HepG2 (cell line): ENCODE data around the gene TRPC3. TPM values are rescaled to one million over a fixed set of nuclear protein-coding genes. Genes with fewer than 3 reads are reported as not detected.
A peak's percentile ranks its signal among the peaks of the same experiment; 100 is the strongest.

Experiments used
- BCLAF1 ChIP-seq: fragments of 450-650 bp; IDR thresholded peaks from 2 replicates; pipeline ENCODE4 v1.6.1; 2017; ENCODE audit warnings: mild to moderate bottlenecking
- CSRNP1 ChIP-seq: sonication (generic); formaldehyde crosslinking; IDR thresholded peaks from 2 replicates; pipeline ENCODE4 v1.8.1; 2023; ENCODE audit warnings: mild to moderate bottlenecking, missing genetic modification reagents
- KDM1A ChIP-seq: IDR thresholded peaks from 2 replicates; pipeline ENCODE4 v1.6.1; 2016; ENCODE audit warnings: missing compliant biosample characterization
- KDM2A ChIP-seq: sonication (generic); formaldehyde crosslinking; IDR thresholded peaks from 2 replicates; pipeline ENCODE4 v1.4.0; 2020; ENCODE audit warnings: low read depth, missing genetic modification reagents, borderline replicate concordance
- MTA3 ChIP-seq: sonication (generic); formaldehyde crosslinking; IDR thresholded peaks from 2 replicates; pipeline ENCODE4 v1.4.0; 2020; ENCODE audit warnings: missing genetic modification reagents
- NCOA2 ChIP-seq: sonication (generic); formaldehyde crosslinking; IDR thresholded peaks from 2 replicates; pipeline ENCODE4 v1.8.0; 2022; ENCODE audit warnings: inconsistent platforms
- PTBP1 ChIP-seq: fragments of 200-400 bp; formaldehyde crosslinking; IDR thresholded peaks from 2 replicates; pipeline ENCODE4 v1.6.1; 2018; ENCODE audit warnings: low read length, low read depth; ENCODE audit not compliant: poor library complexity, severe bottlenecking
- RELA ChIP-seq: sonication (generic); formaldehyde crosslinking; IDR thresholded peaks from 2 replicates; pipeline ENCODE4 v1.4.0; 2020; ENCODE audit warnings: missing genetic modification reagents
- SETDB1 ChIP-seq: sonication (generic); formaldehyde crosslinking; IDR thresholded peaks from 2 replicates; pipeline ENCODE4 v1.5.1; 2020; ENCODE audit warnings: missing genetic modification reagents, mild to moderate bottlenecking, borderline replicate concordance
- SRY ChIP-seq: sonication (generic); formaldehyde crosslinking; IDR thresholded peaks from 2 replicates; pipeline ENCODE4 v1.8.0; 2022; ENCODE audit warnings: mild to moderate bottlenecking, missing genetic modification reagents
- THYN1 ChIP-seq: sonication (generic); formaldehyde crosslinking; IDR thresholded peaks from 2 replicates; pipeline ENCODE4 v1.8.1; 2023; ENCODE audit warnings: low read depth, mild to moderate bottlenecking, moderate library complexity, missing genetic modification reagents, borderline replicate concordance
- TRIM24 ChIP-seq: sonication (generic); formaldehyde crosslinking; IDR thresholded peaks from 2 replicates; pipeline ENCODE4 v1.8.0; 2022; ENCODE audit warnings: mild to moderate bottlenecking, missing genetic modification reagents
- WIZ ChIP-seq: sonication (generic); formaldehyde crosslinking; IDR thresholded peaks from 2 replicates; pipeline ENCODE4 v1.5.1; 2020; ENCODE audit warnings: mild to moderate bottlenecking, missing genetic modification reagents
- XRCC5 ChIP-seq: fragments of 200-400 bp; formaldehyde crosslinking; optimal IDR thresholded peaks from 2 replicates; pipeline ENCODE3; 2017; ENCODE audit warnings: mild to moderate bottlenecking, low read length
- ZBTB25 ChIP-seq: IDR thresholded peaks from 2 replicates; pipeline ENCODE4 v1.6.1; 2018; ENCODE audit warnings: missing genetic modification reagents
- ZFP41 ChIP-seq: sonication (generic); formaldehyde crosslinking; IDR thresholded peaks from 2 replicates; pipeline ENCODE4 v1.4.0; 2020; ENCODE audit warnings: mild to moderate bottlenecking, missing genetic modification reagents, borderline replicate concordance
- ZFP90 ChIP-seq: sonication (generic); formaldehyde crosslinking; IDR thresholded peaks from 2 replicates; pipeline ENCODE4 v1.8.0; 2022; ENCODE audit warnings: missing genetic modification reagents, mild to moderate bottlenecking, inconsistent platforms, borderline replicate concordance
- ZNF333 ChIP-seq: sonication (generic); formaldehyde crosslinking; IDR thresholded peaks from 2 replicates; pipeline ENCODE4 v1.4.0; 2020; ENCODE audit warnings: mild to moderate bottlenecking, missing genetic modification reagents, borderline replicate concordance
- ZNF354B ChIP-seq: sonication (generic); formaldehyde crosslinking; IDR thresholded peaks from 2 replicates; pipeline ENCODE4 v1.8.0; 2022; ENCODE audit warnings: mild to moderate bottlenecking, missing genetic modification reagents
- ZNF383 ChIP-seq: sonication (generic); formaldehyde crosslinking; IDR thresholded peaks from 2 replicates; pipeline ENCODE4 v1.4.0; 2020; ENCODE audit warnings: missing genetic modification reagents, mild to moderate bottlenecking, borderline replicate concordance
- ZNF451 ChIP-seq: sonication (generic); formaldehyde crosslinking; IDR thresholded peaks from 2 replicates; pipeline ENCODE4 v1.5.0; 2020; ENCODE audit warnings: mild to moderate bottlenecking, missing genetic modification reagents
- ZNF547 ChIP-seq: sonication (generic); formaldehyde crosslinking; IDR thresholded peaks from 2 replicates; pipeline ENCODE4 v1.5.1; 2020; ENCODE audit warnings: mild to moderate bottlenecking, missing genetic modification reagents
- ZNF577 ChIP-seq: sonication (generic); formaldehyde crosslinking; IDR thresholded peaks from 2 replicates; pipeline ENCODE4 v1.4.0; 2020; ENCODE audit warnings: mild to moderate bottlenecking, low read depth, missing genetic modification reagents, borderline replicate concordance
- ZNF724P ChIP-seq: sonication (generic); formaldehyde crosslinking; IDR thresholded peaks from 2 replicates; pipeline ENCODE4 v1.8.0; 2022; ENCODE audit warnings: missing genetic modification reagents, borderline replicate concordance
- ZNF737 ChIP-seq: sonication (generic); formaldehyde crosslinking; IDR thresholded peaks from 2 replicates; pipeline ENCODE4 v1.5.0; 2020; ENCODE audit warnings: missing genetic modification reagents, mild to moderate bottlenecking, borderline replicate concordance
- polyA plus RNA-seq, 8 experiments: library from polyadenylated mRNA; depleted of rRNA in 3 of 8; stranded (reverse) in 7 of 8; unstranded in 1 of 8; fragments of >200 nt; fragmentation: Illumina TruSeq in 4 of 8; extraction: Trizol in 4 of 8; gene quantifications; 2 replicates each; pipeline versions ENCODE4 v1.2.1 to v1.2.3, GENCODE V29; 2011 to 2016; ENCODE audit warnings: low read depth in 4 of 8, missing spikeins in 1 of 8, mixed read lengths in 1 of 8; ENCODE audit not compliant: insufficient read depth in 1 of 8
- total RNA-seq, 5 experiments: library from RNA; depleted of rRNA; stranded (reverse); fragments of >200 nt; fragmentation: Illumina TruSeq; extraction: Trizol; gene quantifications; 2 replicates each; pipeline ENCODE4 v1.2.3, GENCODE V29; 2016; ENCODE audit warnings: low read depth in 1 of 5

The TRPC3 gene
- total and polyA plus RNA-seq, 2 of the 13 experiments (the other 11 are each of a cell fraction or from before 2014, with no cell fraction given), result not detected

- TF ChIP-seq ZNF383 (CRISPR knock-in tag) (no peak), ZNF451 (CRISPR knock-in tag) (no peak), PTBP1 (no peak), ZFP41 (CRISPR knock-in tag) (no peak), NCOA2 (CRISPR knock-in tag) (no peak), MTA3 (CRISPR knock-in tag) (no peak), XRCC5 (no peak), ZNF333 (CRISPR knock-in tag) (no peak), ZNF737 (CRISPR knock-in tag) (no peak), WIZ (CRISPR knock-in tag) (no peak; the same call in 1 of the 2 replicates), CSRNP1 (CRISPR knock-in tag) (peak; percentile 36; the same call in 1 of the 2 replicates), ZNF577 (CRISPR knock-in tag) (no peak), ZBTB25 (CRISPR knock-in tag) (no peak), ZFP90 (no peak), KDM2A (CRISPR knock-in tag) (peak; percentile 78), BCLAF1 (no peak), THYN1 (no peak), ZNF354B (CRISPR knock-in tag) (no peak), KDM1A (no peak), ZNF724P (no peak), RELA (CRISPR knock-in tag) (no peak), TRIM24 (no peak), SRY (CRISPR knock-in tag) (no peak), ZNF547 (CRISPR knock-in tag) (peak; percentile 23; the same call in 1 of the 2 replicates), SETDB1 (CRISPR knock-in tag) (no peak)
Measured at GRCh38 chr4:121869841-121870822, 81.7 kb downstream of the TRPC3 start, which contains the start of gene BBS7 (continued).
